ENCODE data around the gene TSKU.

TSKU gene

DNA sequence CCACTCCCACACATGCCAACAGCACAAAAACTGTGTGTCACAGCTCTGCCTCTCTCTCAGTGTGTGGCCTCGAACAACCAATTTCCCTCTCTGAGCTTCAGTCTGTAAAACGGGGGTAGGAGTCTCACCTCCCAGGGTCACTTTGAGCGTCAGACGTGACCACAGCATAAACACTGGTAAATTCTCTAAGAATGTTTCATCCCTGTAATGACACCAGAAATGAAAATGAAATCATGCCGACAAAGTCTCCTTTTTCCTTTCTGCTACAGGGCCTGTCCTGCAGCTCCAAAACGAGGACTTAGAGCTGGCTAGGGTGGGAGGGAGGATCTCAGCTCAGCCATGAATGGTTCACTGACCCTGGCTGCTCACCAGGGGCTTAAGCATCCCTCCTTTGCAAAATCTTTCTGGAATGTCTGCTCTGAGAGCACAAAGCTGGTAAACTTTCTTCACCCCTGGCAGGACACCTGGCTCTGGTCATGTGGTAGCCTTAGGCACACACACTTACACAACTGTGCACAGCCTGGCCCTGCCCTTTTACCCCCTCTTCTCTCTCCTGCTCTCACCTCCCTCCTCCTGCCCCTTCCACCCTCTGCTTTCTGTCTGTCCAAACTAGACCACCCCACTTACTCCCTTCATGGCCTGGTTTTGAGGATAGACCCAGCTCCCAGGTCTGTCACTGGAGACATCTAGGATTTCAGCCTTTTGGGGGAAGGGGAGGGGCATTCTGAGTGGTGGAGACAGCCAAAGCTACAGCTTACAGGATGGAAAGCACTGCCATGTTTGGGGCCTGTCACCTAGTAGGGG lies 12.3 kb upstream of the TSKU start:
- DNase-seq (ENCODE audit: low spot score), result no peak

DNA sequence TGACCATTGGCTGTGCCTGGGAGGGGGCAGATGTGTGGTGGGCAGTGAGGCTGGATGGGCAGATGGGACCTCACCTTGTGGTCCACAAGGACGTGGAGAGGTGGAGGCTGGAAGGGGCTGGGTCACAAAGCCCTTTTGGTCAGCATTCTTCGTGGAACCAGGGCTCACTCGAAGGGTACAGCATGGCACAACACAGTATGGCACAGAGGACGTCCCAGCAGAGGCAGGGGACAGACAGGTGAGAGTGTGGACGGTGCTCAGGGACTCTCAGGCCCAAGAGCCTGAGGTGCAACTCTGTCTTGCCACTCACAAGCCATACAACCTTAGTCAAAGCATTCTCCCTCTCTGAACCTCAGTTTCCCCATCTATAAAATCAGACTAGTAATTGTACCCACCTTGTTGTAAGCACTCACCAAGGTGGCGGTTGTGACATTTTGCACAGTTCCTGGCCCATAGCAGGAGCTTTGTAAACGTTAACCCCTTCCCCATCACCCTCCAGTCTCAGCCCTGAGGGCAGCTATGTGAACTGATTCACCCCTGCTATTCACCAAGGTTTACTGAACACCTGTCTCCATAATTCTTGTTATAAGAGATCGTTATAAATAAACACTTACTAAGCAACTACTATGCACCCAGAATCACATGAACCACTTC lies 11.6 kb upstream of the TSKU start:
- no peak for DNase-seq (ENCODE audit: low spot score)

DNA sequence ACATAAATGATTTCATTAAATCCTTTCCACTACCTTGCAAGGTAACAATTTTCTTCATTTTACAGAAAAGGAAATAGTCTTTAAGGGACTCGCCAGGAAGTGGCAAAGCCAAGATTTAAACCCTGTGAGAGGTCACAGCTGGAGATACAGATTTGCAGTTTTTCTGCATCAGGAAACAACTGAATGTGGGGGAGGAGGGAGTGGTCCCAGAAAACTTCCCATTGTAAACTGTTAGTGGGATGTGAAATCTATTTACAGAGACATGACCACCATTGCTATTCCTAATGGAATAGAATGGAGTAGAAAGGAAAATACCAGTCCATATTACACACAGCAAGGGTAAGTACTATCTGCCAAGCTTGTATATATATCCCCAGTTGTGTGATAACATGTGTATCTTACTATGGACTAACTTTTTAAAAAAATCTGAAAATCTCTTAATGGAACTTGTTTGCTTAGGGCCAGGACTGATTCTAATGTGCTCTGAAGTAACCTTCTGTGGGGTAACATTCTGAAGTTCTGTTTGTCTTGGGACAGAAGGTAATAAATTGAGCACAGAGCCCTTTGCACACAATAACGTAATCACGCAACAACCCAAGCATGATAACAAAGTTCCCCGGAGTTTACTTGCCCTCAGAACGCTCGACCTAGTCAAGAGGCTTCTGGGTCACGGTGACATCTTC lies 10.9 kb upstream of the TSKU start:
- no peak for DNase-seq (ENCODE audit: low spot score)

DNA sequence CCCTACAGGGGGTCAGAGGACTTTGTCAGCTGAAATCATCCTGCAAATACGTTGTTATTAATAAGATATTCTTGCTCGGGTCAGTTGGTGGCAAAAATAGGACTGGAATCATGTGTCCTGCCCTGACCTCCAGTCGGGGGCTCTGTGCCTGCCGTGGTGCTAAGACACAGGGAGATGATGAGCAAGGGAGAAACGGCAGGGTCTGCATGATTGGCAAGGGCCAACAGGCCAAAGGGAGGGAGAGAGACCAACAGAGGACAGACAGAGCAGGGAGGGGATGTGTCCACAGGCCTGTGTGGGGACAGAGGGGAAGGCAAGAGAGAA lies 10.4 kb upstream of the TSKU start:
- no peak for DNase-seq (ENCODE audit: low spot score)

DNA sequence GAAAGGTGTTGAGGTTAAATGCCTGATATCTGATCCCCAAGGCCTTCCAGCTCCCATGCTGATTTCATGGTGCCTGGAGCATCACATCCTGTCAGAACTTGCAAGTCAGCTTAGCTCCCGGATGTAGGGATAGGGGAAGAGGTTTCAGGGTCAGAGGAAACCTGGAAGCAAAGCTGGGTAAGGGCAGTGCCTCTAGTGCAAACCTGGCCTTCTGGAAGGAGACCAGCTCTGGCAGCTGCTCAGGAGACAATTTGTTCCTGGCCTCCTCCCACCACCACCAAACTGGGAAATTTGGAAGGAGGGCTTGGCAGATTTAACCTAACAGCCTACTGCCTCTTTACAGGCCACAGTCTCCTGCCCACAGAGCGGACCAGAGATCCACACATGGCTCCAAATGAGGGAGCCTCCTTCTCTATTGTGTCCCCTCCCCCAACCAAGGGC lies 9.2 kb upstream of the TSKU start:
- DNase-seq (ENCODE audit: low spot score), result no peak

DNA sequence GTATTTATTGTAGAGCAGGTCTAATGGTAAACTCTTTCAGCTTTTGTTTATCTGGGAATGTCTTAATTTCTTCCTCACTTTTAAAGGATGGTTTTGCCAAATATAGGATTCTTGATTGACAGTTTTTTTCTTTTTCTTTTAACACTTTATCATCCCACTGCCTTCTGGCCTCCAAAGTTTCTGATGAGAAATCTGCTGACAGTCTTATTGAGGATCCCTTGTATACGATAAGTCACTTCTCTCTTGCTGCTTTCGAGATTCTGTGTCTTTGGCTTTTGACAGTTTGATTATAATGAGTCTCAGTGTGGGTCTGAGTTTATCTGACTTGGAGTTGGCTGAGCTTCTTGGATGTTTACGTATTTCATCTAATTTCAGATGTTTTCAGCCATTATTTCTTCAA lies 6.7 kb upstream of the TSKU start:
- DNase-seq (ENCODE audit: low spot score), result no peak

DNA sequence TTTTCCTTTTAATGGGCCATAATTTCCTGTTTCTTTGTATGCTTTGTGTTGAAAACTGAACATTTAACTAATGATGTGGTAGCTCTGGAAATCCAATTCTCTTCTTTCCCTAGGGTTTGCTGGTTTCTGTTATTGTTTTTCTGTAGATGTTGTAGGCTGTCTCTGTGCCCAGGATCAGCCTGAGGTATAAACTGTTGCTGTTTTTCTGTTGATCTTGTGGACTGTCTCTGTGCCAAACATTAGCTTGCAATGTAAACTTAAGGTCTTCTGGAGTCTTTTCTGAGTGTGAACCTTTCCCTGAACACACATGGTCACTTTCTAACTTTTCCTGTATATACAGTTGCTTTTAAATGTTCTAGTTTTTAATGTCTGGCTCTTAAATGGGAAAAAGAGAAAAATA lies 5.9 kb upstream of the TSKU start:
- no peak for DNase-seq (ENCODE audit: low spot score)

DNA sequence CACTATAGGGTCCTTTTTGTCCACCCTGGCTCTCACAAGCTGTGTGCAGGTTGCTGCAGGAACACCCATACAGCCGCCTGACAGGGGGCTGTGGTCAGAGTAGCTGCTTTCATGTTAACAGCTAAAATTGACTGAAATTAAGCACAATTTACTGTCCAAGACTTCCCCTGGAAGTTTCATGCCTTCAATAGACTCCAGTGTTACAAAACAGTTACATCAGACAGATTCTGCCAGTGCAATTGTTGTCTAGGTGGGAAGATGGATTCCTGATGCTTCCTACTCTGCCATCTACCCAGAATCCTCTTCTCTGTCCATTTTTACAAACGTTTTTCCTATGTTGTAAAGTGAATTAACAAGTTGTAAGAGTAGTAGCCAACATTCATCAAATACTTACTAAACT lies 5.3 kb upstream of the TSKU start:
- no peak for DNase-seq (ENCODE audit: low spot score)

DNA sequence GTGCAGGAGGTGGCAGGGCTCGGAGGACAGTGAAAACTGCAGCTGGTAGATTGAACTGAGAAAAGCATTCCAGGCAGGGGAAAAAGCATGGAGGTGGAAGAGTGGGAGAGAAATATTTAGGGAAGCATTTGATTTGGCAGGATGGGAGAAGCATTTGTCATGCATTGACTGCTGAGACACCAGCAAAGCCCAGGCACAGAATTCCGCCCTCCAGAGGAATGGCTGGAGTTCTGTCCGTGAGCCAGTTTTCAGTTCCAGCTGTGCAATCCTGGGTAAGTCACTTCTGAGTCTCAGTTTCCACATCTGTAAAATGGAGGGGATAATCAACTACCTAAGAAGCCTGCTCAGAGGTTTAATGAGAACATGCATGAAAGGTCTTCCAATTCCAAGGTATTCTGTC lies 4.3 kb upstream of the TSKU start:
- no peak for DNase-seq (ENCODE audit: low spot score)

DNA sequence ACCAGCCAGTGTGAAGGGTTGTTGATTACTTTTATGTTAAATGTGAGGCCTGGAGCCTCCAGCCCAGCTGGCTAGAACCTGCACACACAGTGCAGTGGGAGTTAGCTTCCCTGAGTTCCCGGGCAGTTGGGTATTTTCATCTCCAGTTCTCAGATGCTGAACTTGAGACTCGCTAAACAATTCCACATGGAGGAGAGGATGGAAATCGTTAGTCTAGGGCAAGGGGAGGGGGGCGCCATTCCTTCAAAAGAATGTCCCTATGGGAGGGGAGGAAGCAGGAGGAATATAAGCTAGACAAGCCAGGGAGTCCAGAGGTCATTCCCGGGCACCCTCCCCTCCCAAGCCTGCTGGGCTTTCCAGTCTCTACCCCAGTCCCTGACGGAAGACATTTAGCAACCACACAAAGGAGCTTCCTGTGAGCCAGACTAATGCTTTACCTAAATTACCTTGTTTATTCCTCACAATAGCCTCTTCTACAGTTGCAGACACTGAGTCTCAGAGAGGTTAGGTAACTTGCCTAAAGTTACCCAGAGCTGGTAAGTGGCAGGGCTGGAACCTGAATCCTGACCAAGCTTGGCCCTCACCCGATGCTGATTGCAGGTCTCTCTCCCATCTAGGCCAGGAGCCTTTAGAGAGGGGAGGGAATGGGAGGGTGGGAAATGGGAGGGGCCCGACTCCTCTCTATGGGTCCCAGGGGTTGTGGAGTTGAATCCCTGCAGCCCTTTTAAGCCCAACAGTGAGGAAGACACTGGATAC lies 1.9 kb upstream of the TSKU start:
- DNase-seq (ENCODE audit: low spot score), result no peak

DNA sequence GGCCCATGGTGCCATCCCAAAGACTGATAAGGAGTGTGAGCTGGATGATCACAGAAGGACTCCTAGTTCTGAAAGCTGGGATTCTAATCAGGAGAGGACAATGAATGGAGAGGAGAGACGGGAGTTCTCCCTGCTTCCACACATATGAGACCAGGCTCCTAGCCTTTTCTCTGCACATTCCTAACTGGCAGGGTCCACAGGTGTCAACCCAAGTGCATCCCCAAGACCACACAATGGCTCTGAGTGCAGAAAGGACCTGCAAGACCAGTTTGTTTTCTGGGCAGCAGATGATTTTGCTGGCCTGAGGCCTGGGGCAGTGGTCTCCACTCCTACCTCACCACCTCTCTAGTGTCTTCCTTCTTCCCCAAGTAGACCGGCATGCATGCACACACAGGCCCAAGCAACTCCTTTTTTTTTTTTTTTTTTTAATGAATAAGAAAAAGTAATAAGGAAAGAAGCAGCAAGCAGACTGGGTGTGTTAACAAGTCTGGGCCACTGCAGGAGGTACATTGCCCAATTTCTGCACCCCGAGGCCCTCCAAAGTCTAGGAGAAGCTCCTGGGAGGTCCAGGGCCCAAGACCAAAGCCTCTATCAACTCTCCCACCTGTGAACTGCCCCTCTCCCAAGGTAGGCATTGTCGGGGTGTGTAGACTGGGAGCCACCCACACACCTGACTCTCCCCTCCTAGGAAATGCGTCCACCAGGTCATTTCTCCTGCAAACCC lies 1.2 kb upstream of the TSKU start:
- DNase-seq (ENCODE audit: low spot score), result no peak

DNA sequence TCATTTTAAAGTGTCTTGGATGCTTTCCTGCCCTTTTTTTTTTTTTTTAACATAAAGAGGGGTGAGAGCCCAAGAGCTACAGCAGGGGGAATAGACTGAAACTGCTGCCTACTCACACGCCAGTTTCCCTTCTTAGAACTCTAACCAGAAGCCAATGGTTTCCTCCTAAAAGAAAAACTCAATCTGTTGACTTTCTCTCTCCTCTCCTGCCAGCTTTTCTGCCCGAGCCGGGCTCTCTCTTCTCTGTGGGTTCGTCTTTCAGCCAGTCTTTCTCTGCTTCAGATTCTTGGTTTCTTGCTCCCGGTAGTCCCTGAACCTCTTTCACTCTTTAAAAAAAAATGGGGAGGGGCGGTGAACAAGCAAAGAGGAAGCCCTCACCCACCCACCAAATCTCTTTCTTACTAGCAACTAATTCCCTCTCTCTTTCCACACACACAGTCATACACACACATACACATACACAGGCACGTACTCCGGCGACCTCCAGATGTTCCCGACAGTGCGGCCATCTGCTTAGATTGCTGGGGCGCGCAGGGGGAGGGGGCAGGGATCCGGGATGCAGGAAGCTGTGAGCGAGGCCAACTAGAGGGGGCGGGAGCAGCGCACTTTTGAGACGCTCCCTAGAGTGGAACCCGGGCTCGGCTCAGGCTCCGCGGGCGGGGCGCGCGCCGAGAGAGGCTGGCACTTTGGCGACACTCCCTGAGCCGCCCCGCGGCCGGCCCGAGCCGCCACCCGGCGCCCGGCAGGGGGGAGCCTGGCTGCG lies 444 bp upstream of the TSKU start:
- DNase-seq (ENCODE audit: low spot score), result peak; percentile 78

DNA sequence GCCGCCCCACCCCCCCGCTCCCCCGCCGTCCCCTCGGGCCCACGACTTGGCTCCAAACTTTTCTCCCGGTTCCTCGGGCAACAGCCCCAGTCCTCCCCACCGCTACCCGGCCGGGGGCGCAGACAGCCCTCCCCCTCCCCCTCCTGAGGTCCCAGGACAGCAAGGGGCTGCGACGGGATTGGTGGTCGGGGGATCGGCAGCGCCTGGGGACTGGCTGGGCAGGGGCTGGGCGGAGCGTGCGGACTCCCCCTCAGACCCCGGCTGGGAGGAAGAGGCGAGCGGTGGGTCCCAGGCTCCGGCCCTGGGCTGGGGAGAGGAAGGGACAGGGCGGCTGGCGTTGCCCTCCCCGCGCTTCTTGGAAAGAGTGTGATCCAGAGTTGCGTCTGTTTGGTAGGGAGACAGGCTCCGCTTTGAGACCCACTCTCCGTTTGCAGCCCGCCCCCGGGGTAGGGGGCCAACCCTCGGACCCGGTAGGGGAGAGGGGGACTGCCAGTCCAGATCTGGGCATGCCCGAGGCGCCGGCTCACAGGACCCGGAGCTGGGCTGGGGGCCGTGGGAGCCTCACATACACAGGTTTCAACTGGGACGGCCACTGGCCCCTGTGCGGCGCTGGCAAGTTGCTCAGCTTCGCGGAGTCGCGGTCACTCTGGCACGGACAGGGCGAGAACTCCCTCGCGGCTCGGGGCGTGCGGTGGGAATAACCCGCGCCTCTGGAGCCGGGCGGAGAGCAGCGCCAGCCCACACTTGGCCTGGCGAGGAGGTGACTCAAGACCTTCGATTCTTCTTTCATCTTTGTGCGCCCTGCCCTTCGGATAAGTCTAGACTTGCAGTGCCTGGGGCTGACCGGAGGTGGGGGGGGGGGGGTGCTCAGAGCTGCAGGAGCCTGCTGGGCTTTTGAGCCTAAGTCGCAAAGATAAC lies 999 bp downstream of the TSKU start:
- DNase-seq (ENCODE audit: low spot score), result peak; percentile 27

DNA sequence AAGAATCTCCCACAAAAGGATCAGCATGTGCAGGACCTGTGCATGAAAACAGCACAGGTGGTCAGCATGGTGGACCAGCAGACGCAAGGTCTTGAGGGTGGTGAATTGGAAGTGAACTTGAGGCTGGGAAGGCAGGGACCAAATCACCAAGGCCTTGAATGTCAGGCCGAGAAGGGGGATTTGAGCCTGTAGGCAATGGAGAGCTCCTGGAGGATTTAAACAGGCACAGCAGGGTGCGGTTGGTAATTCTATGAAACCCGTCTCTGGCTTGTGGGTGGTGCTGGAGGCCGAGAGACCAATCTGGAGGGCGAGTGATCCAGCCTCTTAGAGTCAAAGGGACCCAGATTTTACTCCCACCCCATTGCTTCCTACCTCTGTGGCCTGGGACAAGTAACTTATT lies 2.4 kb downstream of the TSKU start:
- DNase-seq (ENCODE audit: low spot score), result no peak

DNA sequence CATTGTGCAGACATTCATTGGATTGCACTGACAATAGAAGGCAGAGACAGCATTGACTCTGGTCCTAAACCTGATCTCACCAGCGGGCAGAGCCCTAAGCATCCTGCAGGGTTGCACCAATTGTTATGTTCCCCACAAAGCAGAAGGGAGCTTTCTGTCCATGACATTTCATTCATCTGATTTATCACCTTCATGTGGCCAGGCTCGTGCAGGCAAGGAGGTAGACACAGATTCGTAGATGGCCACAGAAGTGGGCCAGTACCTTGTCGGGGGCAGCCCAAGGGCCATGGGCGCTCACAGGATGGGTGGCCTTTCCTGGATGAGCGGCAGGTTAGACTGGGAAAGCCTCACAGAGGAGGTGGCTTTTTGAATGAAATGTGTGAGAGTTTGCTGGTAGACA lies 2.9 kb downstream of the TSKU start:
- no peak for DNase-seq (ENCODE audit: low spot score)

DNA sequence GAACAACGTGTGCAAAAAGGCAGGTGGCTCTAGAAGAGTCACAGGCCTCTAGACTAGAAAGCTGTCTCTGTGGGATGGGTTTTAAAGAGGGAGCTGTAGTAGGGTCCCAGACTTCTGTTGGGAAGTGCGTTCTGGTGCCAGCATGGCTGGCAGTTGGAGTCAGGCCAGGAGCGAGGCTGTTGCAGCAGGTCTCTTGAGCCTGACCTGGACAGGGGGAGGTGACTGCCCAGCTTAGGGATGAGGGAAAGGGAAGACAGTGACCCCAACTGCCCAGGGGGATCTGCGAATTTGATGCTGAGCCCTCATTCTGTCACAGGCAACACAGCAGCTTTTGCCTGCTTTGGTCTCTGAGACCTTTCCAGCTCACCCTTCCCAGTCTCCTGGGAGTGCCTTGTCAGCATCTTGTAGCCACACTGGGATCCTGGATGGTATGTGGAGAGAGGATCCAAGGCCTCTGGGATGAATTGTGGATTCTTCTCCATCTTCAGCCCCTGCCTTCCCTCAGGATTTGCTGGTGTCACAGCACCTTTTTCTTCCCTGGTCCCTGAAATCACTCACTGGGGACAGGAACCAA lies 3.4 kb downstream of the TSKU start:
- no peak for DNase-seq (ENCODE audit: low spot score)

DNA sequence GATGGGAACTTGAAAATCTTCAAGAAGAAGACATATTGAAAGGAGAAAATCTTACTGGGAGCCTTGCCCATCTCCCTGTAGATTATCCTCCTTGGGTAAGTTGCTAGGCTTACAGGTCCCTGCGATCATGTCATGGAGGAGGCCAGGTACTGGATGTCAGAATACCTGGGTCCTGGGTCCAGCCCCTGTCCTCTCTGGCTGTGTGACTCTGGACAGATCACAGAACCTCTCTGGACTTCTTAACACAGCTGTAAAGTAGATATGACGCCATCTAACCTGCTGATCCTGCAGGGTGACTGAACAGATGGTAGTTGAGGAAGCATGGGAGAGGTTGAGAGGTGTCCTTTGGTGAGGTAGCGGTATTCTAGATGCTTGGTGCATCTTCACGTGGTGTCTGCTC lies 4.1 kb downstream of the TSKU start:
- no peak for DNase-seq (ENCODE audit: low spot score)

DNA sequence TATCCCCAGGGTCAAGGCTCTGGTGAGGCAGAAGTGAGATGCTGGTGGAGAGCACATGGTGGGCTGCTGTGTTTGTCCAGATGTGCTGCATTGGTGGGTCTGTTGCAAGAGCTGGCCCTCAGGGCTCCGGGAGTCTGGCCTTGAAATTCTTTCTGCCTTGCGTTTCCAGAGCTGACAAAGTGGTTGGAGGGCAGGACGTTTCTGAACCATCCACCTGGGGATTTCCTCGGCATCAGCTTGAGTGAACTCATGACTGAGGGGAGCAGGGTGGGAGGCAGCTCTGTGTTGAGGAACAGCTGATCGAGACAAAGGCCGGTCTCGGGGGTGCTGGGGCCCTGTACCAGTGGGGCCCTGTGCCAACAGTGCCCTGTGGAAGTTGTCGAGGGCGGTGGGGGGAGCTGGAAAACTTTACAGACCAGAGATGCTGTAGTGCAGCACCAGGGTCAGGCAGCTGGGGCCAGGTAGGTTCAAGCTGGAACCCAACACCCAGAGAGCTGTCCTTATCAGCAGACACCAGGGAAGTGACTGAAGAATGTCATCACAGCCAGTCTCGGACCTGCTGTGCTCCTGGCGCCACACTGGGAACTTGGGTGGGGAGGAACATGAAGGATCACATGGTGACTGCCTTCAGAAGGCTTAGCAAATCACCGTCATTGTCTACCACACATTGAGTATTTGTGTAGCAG lies 4.9 kb downstream of the TSKU start:
- DNase-seq (ENCODE audit: low spot score), result peak; percentile 74

Measured in hematopoietic multipotent progenitor cell treated with erythropoietin and hydrocortisone succinate and interleukin-3 and kit ligand, for 15 days (in vitro differentiated cells).